RWPE2 (cell line): ENCODE data around the gene BMP2K.

Experiments
- ATAC-seq: fragments of 200-7000 bp; cut with Tn5 transposase; 3 replicates; pipeline ENCODE4 v1.9.1; 2021; ENCODE audit warnings: low read depth
- DNase-seq: peaks from one replicate; pipeline ENCODE4 v3.0.0-alpha.2; 2020; ENCODE audit warnings: low spot score
- H3K27ac ChIP-seq: fragments of 450-650 bp; 2 replicates; pipeline ENCODE4 v1.5.1; 2017; ENCODE audit warnings: mild to moderate bottlenecking; ENCODE audit not compliant: poor library complexity, severe bottlenecking
- H3K27me3 ChIP-seq: fragments of 250-450 bp; sonication (Bioruptor Pico); 2 replicates; pipeline ENCODE4 v1.5.1; 2021; ENCODE audit warnings: mild to moderate bottlenecking, moderate library complexity; ENCODE audit not compliant: insufficient read depth, poor library complexity, severe bottlenecking
- H3K36me3 ChIP-seq: fragments of 250-450 bp; sonication (Bioruptor Pico); 2 replicates; pipeline ENCODE4 v1.5.1; 2020; ENCODE audit warnings: low read depth, mild to moderate bottlenecking, moderate library complexity
- H3K4me1 ChIP-seq: fragments of 250-450 bp; sonication (Bioruptor Pico); 2 replicates; pipeline ENCODE4 v1.5.1; 2021; ENCODE audit warnings: mild to moderate bottlenecking, moderate library complexity; ENCODE audit not compliant: insufficient read depth, poor library complexity, severe bottlenecking
- H3K4me3 ChIP-seq: fragments of 250-450 bp; sonication (Bioruptor Pico); 2 replicates; pipeline ENCODE4 v1.5.1; 2021; ENCODE audit warnings: mild to moderate bottlenecking, moderate library complexity; ENCODE audit not compliant: severe bottlenecking
- H3K9me3 ChIP-seq: fragments of 250-450 bp; sonication (Bioruptor Pico); 2 replicates; pipeline ENCODE4 v1.5.1; 2021; ENCODE audit warnings: mild to moderate bottlenecking, moderate library complexity; ENCODE audit not compliant: severe bottlenecking
- TF ChIP-seq, protein P1 (sequence below): fragments of 450-650 bp; IDR thresholded peaks from one replicate; pipeline ENCODE4 v1.5.1; 2017; ENCODE audit warnings: mild to moderate bottlenecking, moderate library complexity; ENCODE audit not compliant: poor library complexity, severe bottlenecking

The BMP2K gene

DNA sequence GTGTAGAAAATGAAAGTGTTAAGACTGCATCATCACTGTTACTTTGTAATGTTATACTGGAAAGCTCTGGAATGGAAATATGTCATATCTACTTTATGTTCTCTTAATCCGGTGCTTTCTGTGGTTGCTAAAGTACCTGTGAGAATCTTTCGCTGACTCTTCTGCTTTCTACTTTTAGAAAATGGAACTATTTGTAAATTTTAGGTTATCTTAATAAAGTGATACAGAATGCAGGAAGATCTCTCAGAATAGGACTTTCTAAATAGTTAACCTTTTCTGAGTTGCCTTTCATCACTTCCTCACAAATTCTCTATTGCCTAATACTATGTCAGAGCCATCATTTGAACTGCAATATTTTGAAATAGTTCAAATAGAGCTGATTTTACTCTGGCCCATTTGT is 69.3 kb downstream of the BMP2K start:
- H3K36me3 ChIP-seq, result peaks cover 28% of the 10 kb centered on the region
- peaks cover 7% of the 10 kb centered on the region for H3K4me1 ChIP-seq
- H3K27ac ChIP-seq, result no peak overlapping the region
- no peaks in the 10 kb centered on the region for H3K9me3 ChIP-seq
- H3K4me3 ChIP-seq, result no peak overlapping the region
- ATAC-seq (no peak), DNase-seq (no peak)
- no peaks in the 10 kb centered on the region for H3K27me3 ChIP-seq
- TF ChIP-seq, protein P1, sequence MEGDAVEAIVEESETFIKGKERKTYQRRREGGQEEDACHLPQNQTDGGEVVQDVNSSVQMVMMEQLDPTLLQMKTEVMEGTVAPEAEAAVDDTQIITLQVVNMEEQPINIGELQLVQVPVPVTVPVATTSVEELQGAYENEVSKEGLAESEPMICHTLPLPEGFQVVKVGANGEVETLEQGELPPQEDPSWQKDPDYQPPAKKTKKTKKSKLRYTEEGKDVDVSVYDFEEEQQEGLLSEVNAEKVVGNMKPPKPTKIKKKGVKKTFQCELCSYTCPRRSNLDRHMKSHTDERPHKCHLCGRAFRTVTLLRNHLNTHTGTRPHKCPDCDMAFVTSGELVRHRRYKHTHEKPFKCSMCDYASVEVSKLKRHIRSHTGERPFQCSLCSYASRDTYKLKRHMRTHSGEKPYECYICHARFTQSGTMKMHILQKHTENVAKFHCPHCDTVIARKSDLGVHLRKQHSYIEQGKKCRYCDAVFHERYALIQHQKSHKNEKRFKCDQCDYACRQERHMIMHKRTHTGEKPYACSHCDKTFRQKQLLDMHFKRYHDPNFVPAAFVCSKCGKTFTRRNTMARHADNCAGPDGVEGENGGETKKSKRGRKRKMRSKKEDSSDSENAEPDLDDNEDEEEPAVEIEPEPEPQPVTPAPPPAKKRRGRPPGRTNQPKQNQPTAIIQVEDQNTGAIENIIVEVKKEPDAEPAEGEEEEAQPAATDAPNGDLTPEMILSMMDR, result no peak

GRCh38 chr4:78846258-78846657 is 70.1 kb downstream of the BMP2K start:
- TF ChIP-seq, protein P1, result no peak
- H3K36me3 ChIP-seq, result peaks cover 34% of the 10 kb centered on the region
- ATAC-seq, result no peak
- peaks cover 7% of the 10 kb centered on the region for H3K4me1 ChIP-seq
- no peak overlapping the region for H3K4me3 ChIP-seq
- H3K27ac ChIP-seq, result no peak overlapping the region
- DNase-seq, result no peak
- no peaks in the 10 kb centered on the region for H3K9me3 ChIP-seq
- H3K27me3 ChIP-seq, result no peaks in the 10 kb centered on the region

- Histone ChIP-seq H3K9me3 (no peaks in the 10 kb centered on the region), H3K4me1 (no peaks in the 10 kb centered on the region), H3K27ac (no peak overlapping the region), H3K27me3 (no peaks in the 10 kb centered on the region), H3K4me3 (no peak overlapping the region), H3K36me3 (peaks cover 42% of the 10 kb centered on the region)
- DNase-seq (no peak), ATAC-seq (no peak)
- TF ChIP-seq, protein P1, result no peak
Measured at GRCh38 chr4:78862314-78862737, 86.2 kb downstream of the BMP2K start.

DNA sequence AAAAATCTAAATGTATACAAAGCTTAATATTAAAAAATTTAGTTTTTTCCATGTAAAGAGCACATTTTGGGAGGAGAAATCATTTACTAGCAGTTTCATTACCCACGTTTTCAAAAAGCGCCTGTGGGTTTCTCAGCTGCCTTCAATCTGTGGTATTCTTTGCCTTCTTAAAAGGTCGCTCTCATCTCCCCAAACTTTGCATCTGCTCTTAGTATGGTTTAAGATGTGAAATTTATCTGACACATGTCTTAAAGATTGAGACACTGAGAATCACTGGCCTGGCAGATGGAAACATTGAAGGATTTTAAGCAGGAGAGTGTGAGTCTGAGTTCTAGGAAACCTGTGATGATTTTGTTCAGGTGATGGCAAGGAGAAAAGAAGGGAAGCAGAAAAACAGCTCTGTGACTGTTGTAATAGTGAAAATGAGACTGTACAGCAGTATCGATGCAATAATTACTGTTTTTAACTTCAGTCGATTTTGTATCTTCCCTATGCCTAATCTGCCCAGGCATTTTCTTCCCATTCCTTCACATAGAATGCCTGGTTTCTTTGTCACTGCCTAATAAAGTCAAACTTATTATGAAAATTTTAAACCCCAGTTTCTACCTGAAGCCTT is 87.2 kb downstream of the BMP2K start:
- H3K36me3 ChIP-seq, result peaks cover 50% of the 10 kb centered on the region
- H3K27ac ChIP-seq, result no peak overlapping the region
- H3K4me3 ChIP-seq, result no peak overlapping the region
- H3K4me1 ChIP-seq, result no peaks in the 10 kb centered on the region
- DNase-seq (no peak), ATAC-seq (no peak)
- no peaks in the 10 kb centered on the region for H3K9me3 ChIP-seq
- TF ChIP-seq, protein P1, result no peak
- no peaks in the 10 kb centered on the region for H3K27me3 ChIP-seq

DNA sequence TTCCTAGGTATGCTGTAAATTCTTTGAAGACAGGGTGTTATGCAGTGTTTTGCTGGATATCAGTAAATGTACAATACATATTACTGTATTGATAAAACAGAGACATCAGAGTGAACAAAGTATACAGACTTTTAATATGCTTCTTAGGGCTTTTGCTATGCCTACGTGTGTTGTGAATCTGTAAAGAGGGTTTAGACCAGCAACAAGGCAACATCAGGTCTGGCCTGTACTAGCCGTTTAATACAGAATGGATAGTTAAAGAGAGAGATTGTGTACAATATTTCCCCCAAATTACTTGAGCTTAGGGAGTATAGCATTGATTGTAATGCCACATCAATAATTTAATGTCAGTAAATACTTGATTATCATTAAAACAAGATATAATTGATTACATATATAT is 87.8 kb downstream of the BMP2K start:
- Histone ChIP-seq H3K4me1 (no peaks in the 10 kb centered on the region), H3K36me3 (peaks cover 49% of the 10 kb centered on the region), H3K27ac (no peak overlapping the region), H3K4me3 (no peak overlapping the region), H3K27me3 (no peaks in the 10 kb centered on the region), H3K9me3 (no peaks in the 10 kb centered on the region)
- ATAC-seq, result no peak
- DNase-seq, result no peak
- TF ChIP-seq, protein P1, result no peak
